ENCODE measurements around the gene MAN2A1. TPM values are rescaled to one million over a fixed set of nuclear protein-coding genes. Genes with fewer than 3 reads are reported as not detected.

MAN2A1 gene
- total and polyA plus RNA-seq, 12 donors: 11.7 to 123 (median 83.2) TPM

DNA sequence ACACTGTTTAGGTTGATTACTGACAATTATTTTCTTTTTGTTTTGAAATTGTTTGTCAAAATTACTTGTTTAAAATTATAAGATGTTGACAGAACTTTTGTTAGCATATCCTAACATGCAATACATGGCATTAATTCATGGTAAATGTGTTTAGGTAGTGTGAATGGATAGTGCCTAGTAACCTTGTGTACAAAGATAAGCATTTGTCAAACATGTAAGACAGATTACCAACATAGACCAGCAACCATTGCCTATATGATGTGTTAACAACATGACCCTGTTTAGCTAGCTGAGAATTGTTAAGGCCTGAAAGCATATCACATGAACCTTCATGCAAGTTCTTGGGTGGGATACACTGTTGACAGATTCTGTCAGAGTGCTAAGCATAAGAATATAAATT is 13.4 kb downstream of the MAN2A1 start:
- Histone ChIP-seq H3K9me3 (replicated peaks in 1 of 3) (no peaks in the 10 kb centered on the region), H3K4me1 (replicated peaks in 1 of 2) (peaks cover 17 to 41% of the 10 kb centered on the region in 2 donors), H3K27me3 (no peaks in the 10 kb centered on the region), H3K27ac (no peak overlapping the region), H3K4me3 (no peak overlapping the region), H3K36me3 (replicated peaks in 1 of 2) (no peaks in the 10 kb centered on the region)
- intact Hi-C loops (cut with DNase I): no loop called here
- DNase-seq: no peak
- TF ChIP-seq POLR2A (IDR thresholded peaks at IDR 0.05): no peak
- no peak for TF ChIP-seq CTCF (IDR thresholded peaks at IDR 0.05)

GRCh38 chr5:109703829-109704228 is 14.1 kb downstream of the MAN2A1 start:
- Histone ChIP-seq H3K4me3 (no peak overlapping the region), H3K27ac (peak overlapping the region in 4 of 5 donors; percentile 13 to 43 (median 28)), H3K9me3 (replicated peaks in 1 of 3) (no peaks in the 10 kb centered on the region), H3K27me3 (no peaks in the 10 kb centered on the region), H3K36me3 (replicated peaks in 1 of 2) (no peaks in the 10 kb centered on the region), H3K4me1 (replicated peaks in 1 of 2) (peaks cover 21 to 42% of the 10 kb centered on the region in 2 donors)
- WGBS, 4 donors: 50 to 80% (median 59%) methylated on average over 1 of the region's 1 CpG
- peak in 1 of 7 donors; percentile 36 for DNase-seq
- intact Hi-C loops (cut with DNase I): no loop called here
- TF ChIP-seq CTCF (IDR thresholded peaks at IDR 0.05) (no peak), POLR2A (IDR thresholded peaks at IDR 0.05) (no peak)

- H3K27ac ChIP-seq: peak overlapping the region in 4 of 5 donors; percentile 13 to 43 (median 28)
- WGBS, 4 donors: 75 to 79% (median 77%) methylated on average over 10 of the region's 10 CpGs
- no peaks in the 10 kb centered on the region for H3K9me3 ChIP-seq (replicated peaks in 1 of 3)
- H3K36me3 ChIP-seq (replicated peaks in 1 of 2): no peaks in the 10 kb centered on the region
- TF ChIP-seq CTCF (IDR thresholded peaks at IDR 0.05) (no peak), POLR2A (IDR thresholded peaks at IDR 0.05) (no peak)
- intact Hi-C loops (cut with DNase I): no loop called here
- peak in 1 of 7 donors; percentile 14 for DNase-seq
- no peaks in the 10 kb centered on the region for H3K27me3 ChIP-seq
- H3K4me3 ChIP-seq: no peak overlapping the region
- H3K4me1 ChIP-seq (replicated peaks in 1 of 2): peaks cover 27 to 48% of the 10 kb centered on the region in 2 donors
Observed at GRCh38 chr5:109704282-109704952, 14.7 kb downstream of the MAN2A1 start.

DNA sequence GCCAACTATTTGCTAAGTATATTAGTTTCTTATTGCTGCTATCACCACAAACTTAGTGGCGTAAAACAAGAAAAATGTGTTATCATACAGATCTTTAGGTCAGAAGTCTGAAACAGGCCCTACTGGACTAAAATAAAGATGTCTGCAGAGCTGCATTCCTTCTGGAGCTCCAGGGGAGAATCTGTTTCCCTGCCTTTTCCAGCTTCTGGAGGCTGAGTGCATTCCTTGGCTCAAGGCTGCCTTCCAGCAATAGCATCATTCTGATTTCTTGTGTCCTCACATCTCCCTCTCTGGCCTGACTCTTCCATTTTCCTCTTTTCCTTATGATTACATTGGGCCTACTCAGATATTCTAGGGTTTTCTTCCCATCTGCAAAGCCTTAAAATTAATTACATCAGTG is 15.9 kb downstream of the MAN2A1 start:
- no peak for DNase-seq
- Histone ChIP-seq H3K27me3 (no peaks in the 10 kb centered on the region), H3K9me3 (replicated peaks in 1 of 3) (no peaks in the 10 kb centered on the region), H3K4me3 (no peak overlapping the region), H3K36me3 (replicated peaks in 1 of 2) (no peaks in the 10 kb centered on the region), H3K4me1 (replicated peaks in 1 of 2) (peaks cover 32 to 43% of the 10 kb centered on the region in 2 donors), H3K27ac (no peak overlapping the region)
- no peak for TF ChIP-seq CTCF (IDR thresholded peaks at IDR 0.05)
- no peak for TF ChIP-seq POLR2A (IDR thresholded peaks at IDR 0.05)
- intact Hi-C loops (cut with DNase I): no loop called here
- 98 to 100% (median 100%) methylated on average over 1 of the region's 1 CpG for WGBS, 4 donors

All from adrenal gland (tissue), 12 donors.